ENCODE results near the gene ABCA7.
"Not testable (repeated sequence)": the region's sequence is repeated elsewhere in the genome, so short reads cannot be mapped to it uniquely, and the experiment has no call there.

Gene ABCA7

DNA sequence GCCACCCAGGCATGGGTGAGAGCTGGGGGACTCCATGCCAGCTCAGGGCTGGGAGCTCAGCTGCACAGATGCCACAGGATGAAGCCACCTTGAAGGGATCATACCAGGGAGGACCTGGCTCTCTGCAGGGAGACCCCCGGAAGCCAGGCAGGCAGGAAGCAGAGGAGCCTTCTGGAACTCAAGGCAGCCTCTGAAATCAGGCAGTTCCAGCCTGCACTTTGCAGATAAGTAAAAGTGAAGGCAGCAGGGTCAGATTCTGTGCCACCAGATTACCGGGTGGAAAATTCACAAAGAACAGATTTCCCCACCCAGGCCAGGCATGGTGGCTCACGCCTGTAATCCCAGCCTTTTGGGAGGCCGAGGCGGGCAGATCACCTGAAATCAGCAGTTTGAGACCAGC lies 21.5 kb upstream of the ABCA7 start:
- DNase-seq, result no peak

GRCh38 chr19:1018932-1019615 lies 20.8 kb upstream of the ABCA7 start:
- DNase-seq, result no peak

- DNase-seq, result no peak
These were observed 20.3 kb upstream of the ABCA7 start for GRCh38 chr19:1019616-1019961.

DNA sequence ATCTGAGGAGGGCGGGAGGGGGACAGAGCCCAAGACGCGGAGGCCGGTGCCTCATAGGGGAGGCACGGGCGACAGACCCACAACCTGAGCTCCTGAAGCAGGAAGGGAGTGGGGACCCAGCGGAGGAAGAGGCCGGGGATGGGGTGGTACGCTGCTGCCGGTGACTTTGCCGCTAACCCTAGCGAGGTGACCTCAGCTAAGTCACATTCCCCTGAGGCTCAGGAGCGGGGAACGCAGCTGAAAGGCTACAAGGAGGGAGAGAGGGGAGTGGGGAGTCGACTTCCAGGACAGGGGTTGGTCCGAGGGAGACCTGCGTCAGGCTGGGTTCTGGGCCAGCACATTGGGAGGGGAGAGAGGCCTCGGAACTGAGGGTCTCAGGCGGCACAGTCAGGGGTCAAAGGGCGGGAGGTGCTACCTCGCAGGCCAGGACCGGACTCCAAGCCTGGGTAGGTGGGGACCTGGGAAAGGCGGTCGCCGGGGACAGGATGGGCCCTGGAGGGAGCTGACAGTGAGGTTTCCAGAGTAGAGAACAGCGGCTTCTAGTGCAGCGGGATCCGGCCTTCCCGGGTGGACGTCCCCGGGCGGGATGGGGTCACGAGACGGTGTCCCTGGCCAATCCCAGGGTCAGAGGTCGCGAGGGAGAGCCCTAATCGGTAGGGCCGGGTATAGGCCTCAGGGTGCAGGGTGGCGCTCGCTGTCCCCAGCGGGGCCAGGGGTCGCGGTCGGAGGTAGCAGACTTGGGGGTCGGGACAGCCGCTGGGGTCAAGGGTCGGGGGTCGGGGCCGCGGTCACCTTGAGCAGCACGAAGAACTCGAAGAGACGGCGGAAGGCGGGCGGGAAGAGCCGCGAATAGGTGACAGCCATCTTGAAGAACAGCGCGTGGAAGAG lies 19.7 kb upstream of the ABCA7 start:
- DNase-seq, result no peak

GRCh38 chr19:1020868-1021425 lies 19.0 kb upstream of the ABCA7 start, which contains the start of gene TMEM259:
TSS of gene TMEM259 (minus strand) at chr19:1021123. CDS start at chr19:1020996, 127 bp downstream.
- DNase-seq, result peak; percentile 98

- not testable (repeated sequence) for DNase-seq
These were observed 16.1 kb upstream of the ABCA7 start for GRCh38 chr19:1023883-1024188.

GRCh38 chr19:1025080-1025479 lies 14.8 kb upstream of the ABCA7 start:
- DNase-seq, result not testable (repeated sequence)

- peak; percentile 70 for DNase-seq
These were observed 13.7 kb upstream of the ABCA7 start, which contains the start of gene CNN2 for GRCh38 chr19:1025960-1026782. TSS of gene CNN2 (plus strand) at chr19:1026608. CDS start at chr19:1026662, 54 bp downstream.

DNA sequence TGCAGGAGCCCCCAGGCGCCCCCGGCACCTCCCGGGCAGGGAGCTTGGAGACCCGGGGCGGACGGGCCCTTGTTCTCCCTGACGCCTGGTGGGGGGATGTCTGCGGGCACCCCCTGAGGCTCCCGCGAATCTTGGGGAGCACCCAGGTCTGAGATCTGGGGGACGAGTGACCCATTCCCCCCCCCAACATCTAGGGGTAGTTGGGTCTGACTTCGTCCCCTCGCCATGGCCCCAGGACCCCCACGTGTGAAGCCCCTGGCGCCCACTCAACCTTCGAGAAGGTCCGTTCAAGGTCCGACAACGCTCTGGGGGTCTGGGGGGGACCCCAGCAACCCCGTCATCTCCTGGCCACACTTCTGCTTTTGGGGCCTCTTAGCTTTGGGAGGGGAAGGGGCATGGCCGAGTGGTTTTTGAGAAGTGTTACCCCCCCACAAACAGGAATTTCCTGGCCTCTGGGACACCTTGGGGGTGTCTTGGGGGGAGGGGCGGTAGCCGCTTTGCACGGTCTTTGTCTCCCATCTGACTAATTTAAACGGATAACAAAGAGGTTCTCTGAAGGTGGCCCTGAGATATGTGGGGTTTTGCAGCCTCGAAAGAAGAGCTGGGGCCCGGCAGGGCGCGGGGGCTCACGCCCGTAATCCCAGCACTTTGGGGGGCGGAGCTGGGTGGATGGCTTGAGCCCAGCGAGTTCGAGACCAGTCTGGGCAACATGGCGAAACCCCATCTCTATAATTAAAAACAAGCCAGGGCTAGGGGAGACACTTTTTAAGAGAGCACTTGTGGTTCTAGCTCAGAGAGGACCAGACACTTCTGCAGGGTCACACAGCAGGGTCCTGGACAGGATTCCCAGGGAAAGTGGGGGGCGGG lies 12.9 kb upstream of the ABCA7 start:
- DNase-seq, result peak; percentile 52

GRCh38 chr19:1027650-1028061 lies 12.3 kb upstream of the ABCA7 start:
- peak; percentile 35 for DNase-seq

DNA sequence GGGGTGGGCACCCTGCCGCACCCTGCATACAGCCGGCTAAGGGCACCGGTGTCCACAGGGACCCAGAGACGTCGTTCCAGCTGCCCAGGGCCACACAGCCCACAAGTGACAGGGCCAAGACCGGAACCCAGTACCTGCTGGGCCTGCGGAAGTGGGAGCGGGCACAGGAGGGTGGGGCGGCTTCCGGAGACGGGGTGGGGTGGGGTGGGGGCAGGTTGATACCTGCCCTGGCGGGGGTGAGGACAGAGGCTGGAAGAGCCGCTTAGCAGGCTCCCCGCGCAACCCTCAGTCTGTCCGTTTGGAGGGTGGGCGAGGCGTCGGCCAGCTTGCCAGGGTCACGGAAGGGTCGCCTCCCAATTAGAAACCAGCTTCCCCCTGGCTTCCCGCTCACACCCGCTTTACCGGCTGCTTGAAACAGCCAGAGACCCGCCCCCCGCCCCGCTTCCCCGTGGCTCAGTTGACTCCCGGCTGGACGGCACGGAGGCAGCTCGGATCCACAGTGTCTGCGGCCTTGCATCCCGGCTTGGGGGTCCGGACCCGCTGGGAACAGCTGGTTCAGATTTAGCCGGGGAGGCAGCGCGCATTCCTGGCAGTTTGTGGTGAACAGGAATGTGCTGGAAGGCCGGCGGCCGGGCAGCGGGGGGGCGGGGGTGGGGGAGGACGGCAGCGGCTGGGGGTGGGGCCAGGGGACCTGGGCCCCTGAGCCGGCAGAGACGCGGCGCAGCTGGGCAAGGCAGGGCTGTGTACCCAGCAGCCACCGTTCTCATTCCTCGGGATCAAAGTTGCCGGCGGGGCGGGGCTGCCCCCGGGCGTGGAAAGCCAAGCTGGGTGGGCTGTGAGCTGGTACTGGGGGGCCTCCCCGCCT lies 11.6 kb upstream of the ABCA7 start:
- peak; percentile 82 for DNase-seq

DNA sequence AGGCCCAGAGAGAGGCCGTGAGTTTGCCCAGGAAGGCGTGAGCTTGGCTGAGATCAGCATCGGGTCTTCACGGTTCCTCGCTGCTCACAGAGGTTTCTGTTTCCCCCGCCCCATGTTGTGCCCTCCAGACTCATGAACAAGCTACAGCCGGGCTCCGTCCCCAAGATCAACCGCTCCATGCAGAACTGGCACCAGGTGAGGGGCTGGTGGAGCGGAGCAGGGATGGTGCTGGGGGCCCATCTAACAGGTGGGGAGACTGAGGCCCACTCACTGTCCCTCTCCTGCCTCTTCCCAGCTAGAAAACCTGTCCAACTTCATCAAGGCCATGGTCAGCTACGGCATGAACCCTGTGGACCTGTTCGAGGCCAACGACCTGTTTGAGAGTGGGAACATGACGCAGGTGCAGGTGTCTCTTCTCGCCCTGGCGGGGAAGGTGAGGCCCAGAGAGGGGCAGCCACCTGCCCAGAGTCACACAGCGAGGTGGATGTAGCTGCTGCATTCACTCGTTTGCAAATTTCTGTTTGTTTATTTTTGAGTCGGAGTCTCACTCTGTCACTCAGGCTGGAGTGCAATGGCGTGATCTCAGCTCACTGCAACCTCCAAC lies 7.5 kb upstream of the ABCA7 start:
- no peak for DNase-seq

DNA sequence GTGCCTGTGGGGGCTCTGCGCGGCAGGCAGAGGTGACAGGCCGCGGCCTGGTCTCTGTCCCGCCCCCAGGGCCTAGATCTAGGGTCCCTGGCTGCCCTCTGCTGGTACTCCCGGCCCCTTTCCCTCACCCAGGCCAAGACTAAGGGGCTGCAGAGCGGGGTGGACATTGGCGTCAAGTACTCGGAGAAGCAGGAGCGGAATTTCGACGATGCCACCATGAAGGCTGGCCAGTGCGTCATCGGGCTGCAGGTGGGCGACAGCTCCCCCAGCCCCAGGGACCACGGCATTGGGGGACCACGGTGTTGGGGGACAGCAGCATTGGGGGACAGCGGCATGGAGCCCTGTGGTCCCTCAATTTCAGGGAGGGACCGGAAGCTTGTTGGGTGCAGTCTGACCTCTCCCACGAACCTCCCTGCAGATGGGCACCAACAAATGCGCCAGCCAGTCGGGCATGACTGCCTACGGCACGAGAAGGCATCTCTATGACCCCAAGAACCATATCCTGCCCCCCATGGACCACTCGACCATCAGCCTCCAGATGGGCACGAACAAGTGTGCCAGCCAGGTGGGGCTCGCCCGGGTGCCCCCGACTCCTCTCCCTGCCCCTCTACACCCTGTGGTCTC lies 3.8 kb upstream of the ABCA7 start:
- DNase-seq, result peak; percentile 36

GRCh38 chr19:1037621-1038064 lies 2.3 kb upstream of the ABCA7 start:
- DNase-seq, result no peak

- DNase-seq, result no peak
These were observed 795 bp upstream of the ABCA7 start for GRCh38 chr19:1038978-1039645.

DNA sequence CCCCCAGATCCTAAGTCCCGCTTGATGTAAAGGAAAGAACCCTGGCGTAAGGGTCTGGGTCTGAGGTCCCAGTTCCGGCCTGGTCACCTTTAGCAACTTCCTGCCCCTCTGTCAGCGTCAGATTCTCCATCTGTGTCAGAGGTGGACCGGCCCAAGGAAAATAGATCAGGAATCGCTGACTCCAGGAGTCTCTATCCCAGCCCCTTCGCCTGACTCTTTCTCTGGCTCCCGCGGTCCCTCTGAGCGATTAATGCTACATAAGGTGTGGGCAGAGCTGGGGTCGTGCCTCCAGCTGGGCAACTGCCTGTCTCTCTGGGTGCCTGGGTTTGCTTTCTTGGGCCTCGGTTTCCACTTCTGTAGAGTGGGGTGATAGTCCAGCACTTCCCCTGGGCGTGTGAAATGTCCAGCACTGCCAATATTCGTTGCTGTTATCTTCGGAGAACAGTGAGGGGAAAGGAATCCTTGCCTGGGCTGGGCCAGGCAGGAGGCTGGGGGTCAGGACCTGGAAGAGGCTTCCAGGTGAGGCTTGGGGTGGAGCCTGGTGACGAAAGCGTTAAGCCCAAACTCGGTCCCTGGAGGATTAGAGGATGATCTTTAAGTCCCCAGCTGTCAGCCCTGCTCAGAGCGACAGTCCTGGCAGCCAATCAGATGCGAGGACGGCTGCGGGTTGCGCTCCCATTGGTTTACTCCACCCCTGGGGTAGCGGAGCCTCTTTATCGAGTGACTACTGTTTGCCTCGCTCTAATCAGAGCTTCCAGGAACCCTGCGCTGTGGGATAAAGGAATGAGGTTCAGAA lies 767 bp downstream of the ABCA7 start:
- peak; percentile 93 for DNase-seq

DNA sequence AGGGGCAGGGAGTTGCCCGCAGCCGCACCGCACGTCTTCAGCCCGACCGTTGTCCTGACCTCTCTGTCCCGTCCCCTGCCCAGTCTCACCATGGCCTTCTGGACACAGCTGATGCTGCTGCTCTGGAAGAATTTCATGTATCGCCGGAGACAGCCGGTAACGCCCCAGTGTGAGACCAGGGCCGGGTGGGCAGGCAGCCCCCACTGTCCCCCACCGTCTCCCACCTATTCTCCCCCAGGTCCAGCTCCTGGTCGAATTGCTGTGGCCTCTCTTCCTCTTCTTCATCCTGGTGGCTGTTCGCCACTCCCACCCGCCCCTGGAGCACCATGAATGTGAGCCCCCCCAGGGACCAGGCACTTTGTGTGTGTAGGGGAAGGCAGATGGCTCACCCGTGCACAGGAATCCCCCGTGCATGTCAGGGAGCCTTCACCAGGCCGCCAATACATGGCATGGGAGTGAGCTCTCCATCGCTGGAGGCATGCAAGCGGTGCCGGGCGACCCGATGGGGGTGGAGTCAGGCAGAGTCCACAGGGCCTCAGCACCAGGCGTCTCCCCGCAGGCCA lies 1.4 kb downstream of the ABCA7 start:
- no peak for DNase-seq

Data from CD4-positive, alpha-beta T cell treated with Interleukin-6 for 4 hours (primary cell).